ENCODE results near the gene ZBTB12.
"Not testable (repeated sequence)": the region's sequence is repeated elsewhere in the genome, so short reads cannot be mapped to it uniquely, and the experiment has no call there.

ZBTB12 gene

GRCh38 chr6:31911826-31912585 lies 10.1 kb upstream of the ZBTB12 start:
- DNase-seq (ENCODE audit: low read depth) = no peak
- in situ Hi-C loops (cut with HindIII; ENCODE audit: low sequenced_read_pairs) = no loop called here
- no peak for TF ChIP-seq CTCF (IDR thresholded peaks at IDR 0.05; ENCODE audit: low read depth, low read length, missing control alignments)

GRCh38 chr6:31909298-31909697 lies 7.4 kb upstream of the ZBTB12 start:
- DNase-seq (ENCODE audit: low read depth); H3K4me3 ChIP-seq (ENCODE audit: low read depth, low read length); in situ Hi-C loops (cut with HindIII; ENCODE audit: low sequenced_read_pairs): not testable (repeated sequence)

More at GRCh38 chr6:31911826-31912585, 10.1 kb upstream of the ZBTB12 start:
- H3K4me3 ChIP-seq (ENCODE audit: low read depth, low read length) = no peak overlapping the region

GRCh38 chr6:31908791-31909190 lies 6.9 kb upstream of the ZBTB12 start:
- TF ChIP-seq CTCF (IDR thresholded peaks at IDR 0.05; ENCODE audit: low read depth, low read length, missing control alignments) = no peak
- DNase-seq (ENCODE audit: low read depth) = no peak
- H3K4me3 ChIP-seq (ENCODE audit: low read depth, low read length) = no peak overlapping the region
- in situ Hi-C loops (cut with HindIII; ENCODE audit: low sequenced_read_pairs) = no loop called here

- H3K4me3 ChIP-seq (ENCODE audit: low read depth, low read length); in situ Hi-C loops (cut with HindIII; ENCODE audit: low sequenced_read_pairs): not testable (repeated sequence)
These were observed 6.4 kb upstream of the ZBTB12 start for GRCh38 chr6:31908255-31908654.

GRCh38 chr6:31907158-31907813 lies 5.4 kb upstream of the ZBTB12 start:
- in situ Hi-C loops (cut with HindIII; ENCODE audit: low sequenced_read_pairs) = no loop called here
- DNase-seq (ENCODE audit: low read depth) = peak; percentile 32
- no peak overlapping the region for H3K4me3 ChIP-seq (ENCODE audit: low read depth, low read length)
- no peak for TF ChIP-seq CTCF (IDR thresholded peaks at IDR 0.05; ENCODE audit: low read depth, low read length, missing control alignments)

More at GRCh38 chr6:31908255-31908654, 6.4 kb upstream of the ZBTB12 start:
- not testable (repeated sequence) for DNase-seq (ENCODE audit: low read depth)

- H3K4me3 ChIP-seq (ENCODE audit: low read depth, low read length); DNase-seq (ENCODE audit: low read depth); in situ Hi-C loops (cut with HindIII; ENCODE audit: low sequenced_read_pairs): not testable (repeated sequence)
These were observed 4.8 kb upstream of the ZBTB12 start for GRCh38 chr6:31906727-31907126.

- in situ Hi-C loops (cut with HindIII; ENCODE audit: low sequenced_read_pairs) = no loop called here
- no peak for DNase-seq (ENCODE audit: low read depth)
- H3K4me3 ChIP-seq (ENCODE audit: low read depth, low read length) = no peak overlapping the region
- no peak for TF ChIP-seq CTCF (IDR thresholded peaks at IDR 0.05; ENCODE audit: low read depth, low read length, missing control alignments)
These were observed 4.2 kb upstream of the ZBTB12 start for GRCh38 chr6:31906122-31906521.

GRCh38 chr6:31905041-31905440 lies 3.2 kb upstream of the ZBTB12 start:
- no peak for TF ChIP-seq CTCF (IDR thresholded peaks at IDR 0.05; ENCODE audit: low read depth, low read length, missing control alignments)
- no peak for DNase-seq (ENCODE audit: low read depth)
- in situ Hi-C loops (cut with HindIII; ENCODE audit: low sequenced_read_pairs) = no loop called here
- H3K4me3 ChIP-seq (ENCODE audit: low read depth, low read length) = no peak overlapping the region
